Dedifferentiated amniotic fluid mesenchymal stem cell (primary cell): ENCODE data around the gene SDK2.

ENCODE experiments used
- DNase-seq: peaks from one replicate; pipeline ENCODE4 v3.0.0-alpha.2; 2016; ENCODE audit errors: extremely low spot score

The SDK2 gene

DNA sequence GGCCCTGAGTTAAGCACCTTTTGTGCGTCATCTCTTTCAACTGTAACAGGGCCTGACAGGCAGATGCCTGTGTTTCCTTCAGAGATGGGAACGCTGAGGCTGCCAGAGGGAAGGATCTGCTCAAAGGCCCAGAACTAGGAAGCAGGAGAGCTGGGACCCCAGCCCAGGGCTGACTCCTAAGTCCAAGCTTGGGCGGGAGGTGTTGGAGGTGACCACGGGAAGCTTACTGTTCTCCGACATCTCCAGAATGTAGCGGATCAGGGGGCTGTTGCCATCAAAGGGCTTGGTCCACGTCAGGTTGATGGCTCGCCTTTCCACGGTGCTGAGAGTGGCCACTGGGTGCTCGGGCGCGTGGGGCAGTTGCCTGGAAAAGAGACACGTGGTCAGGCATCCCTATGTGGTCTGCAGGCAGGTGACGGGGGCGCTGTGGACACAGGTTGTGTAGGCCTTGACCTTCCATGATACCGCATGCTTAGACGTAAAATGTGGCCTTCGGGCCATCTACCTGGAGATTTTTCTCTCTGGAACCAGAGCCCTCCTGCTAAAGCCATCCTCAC, 221.0 kb downstream of the SDK2 start:
- DNase-seq = no peak

DNA sequence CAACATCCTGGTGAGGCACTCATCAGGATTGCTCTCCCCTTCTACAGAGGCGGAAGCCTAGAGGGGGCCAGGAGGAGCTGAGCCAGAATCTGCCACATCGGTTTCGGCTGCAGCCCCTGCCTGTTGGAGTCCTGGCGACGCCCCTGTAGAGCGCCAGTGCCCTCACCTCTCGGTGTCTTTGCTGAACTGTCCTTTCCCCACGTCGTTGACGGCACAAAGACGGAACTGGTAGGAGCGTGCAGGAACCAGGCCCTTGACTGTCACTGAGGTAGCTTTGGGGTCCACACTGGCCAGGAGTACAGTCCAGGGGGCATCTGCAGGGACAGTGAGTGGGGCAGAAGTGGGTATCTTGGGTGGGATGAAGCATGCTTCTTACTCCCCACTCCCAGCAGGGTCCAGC, 222.1 kb downstream of the SDK2 start:
- DNase-seq = no peak

DNA sequence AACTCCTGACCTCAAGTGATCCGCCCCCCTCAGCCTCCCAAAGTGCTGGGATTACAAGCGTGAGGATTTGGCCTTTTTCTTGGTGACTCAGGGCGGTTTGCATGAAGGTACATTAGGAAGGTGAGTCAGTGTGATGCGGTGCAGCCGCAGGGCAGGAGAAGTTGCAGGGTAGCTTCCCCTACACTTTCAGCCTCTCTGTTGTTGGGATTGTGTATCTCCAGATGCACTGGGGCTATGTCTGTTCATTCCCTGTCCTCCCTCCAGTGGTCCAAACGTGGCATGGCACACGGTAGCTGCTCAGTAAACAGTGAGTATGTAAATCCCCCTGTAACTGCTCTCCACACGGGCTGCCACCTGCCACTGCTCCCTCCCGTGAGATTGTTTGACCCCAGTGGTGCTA, 223.3 kb downstream of the SDK2 start:
- no peak for DNase-seq

DNA sequence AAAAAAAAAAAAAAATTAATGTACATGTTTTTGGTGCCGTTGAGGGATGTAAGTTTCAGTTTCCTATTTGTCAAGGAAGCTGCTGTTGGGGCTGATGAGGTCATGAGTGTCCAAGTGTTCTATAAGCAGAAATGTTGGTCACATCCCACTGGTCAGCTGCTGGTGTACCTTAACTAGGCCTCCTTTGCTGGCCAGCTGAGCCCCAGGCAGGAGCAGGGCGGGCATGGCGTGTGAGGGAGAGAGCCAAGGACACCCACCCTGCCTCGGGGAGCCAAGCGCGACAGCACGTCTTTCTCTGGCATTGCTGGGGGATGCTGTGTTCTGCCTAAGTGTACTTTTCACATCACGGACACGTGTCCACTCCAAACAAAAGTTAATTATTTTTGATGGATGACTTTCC, 224.4 kb downstream of the SDK2 start:
- DNase-seq = no peak

DNA sequence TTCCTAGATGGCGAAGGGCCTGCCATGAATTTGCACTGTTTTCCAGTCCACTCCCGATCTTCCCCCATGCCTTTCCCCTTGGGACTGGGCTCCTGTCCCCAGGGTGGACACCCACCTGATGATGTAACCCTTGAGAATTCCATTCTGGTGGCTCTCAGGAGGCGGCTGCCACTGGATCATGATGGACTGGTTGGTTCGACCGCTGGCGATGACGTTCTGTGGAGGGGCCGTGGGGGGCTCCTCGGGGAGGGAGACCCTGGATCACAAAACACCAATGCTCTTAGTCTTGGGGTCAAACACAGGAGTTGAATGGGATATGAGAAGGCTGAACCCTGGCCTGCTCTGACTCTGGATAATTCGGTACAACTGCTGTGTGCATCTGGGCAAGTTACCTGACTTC, 225.2 kb downstream of the SDK2 start:
- DNase-seq = no peak

DNA sequence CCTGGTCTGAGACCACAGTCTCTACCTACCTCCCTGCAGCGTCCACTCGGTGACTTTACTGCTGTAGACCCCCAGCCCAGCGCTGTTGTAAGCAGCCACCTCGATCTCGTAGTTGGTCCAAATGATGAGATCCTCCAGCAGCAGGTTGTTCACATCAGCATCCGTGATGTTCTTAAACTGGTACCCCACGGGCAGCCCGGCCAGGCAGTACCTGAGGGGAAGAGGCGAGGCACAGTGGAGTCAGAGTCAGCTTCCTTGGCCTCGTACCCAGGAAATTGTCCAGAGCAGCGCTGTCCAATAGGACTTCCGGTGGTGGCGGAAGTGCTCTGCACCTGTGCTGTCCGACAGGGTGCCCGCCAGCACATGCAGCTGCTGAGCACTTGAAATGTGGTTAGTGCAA, 228.5 kb downstream of the SDK2 start:
- no peak for DNase-seq

DNA sequence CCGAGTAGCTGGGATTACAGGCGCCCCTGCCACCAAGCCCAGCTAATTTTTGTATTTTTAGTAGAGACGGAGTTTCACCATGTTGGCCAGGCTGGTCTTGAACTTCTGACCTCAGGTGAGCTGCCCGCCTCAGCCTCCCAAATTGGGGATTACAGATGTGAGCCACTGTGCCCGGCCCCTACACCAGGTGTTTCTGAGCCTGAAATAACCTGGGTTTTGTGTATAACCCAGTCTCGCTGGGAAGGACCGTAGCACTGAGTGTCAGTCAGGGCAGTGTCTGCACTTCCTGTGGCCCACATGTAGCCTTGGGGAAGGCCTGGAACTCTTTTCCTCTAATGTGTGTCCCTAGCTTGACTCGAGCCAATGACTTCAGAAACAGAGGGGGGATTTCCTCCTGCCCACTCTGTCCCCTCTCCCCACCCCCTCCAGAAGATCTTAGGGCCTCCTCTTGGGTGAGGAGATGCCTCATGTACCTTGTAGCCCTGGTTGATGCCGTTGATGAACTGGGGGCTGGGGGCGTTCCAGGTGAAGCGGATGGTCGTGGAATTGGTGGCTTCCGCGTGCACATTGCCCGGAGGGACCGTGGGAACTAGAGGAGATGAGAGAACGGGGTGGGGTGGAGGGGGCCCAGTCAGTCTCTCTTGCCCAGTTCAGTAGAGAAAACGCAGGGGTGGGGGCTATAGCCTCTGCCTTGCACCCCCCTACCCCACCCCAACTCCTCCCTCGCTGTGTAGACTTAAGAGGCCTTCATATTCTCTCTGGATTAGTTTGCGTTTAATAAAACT, 229.9 kb downstream of the SDK2 start:
- DNase-seq = no peak

DNA sequence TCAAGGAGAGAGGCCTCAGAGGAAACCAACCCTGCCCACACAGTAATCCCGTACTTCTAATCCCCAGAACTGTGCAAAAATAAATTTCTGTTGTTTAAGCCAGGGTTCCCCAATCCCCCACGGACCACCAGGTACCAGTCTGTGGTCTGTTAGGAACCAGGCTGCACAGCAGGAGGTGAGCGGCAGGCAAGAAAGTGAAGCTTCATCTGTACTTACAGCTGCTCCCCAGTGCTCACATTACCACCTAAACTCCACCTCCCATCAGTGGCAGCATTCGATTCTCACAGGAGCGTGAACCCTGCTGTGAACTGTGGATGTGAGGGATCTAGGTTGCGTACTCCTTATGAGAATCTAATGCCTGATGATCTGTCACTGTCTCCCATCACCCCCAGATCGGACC, 231.3 kb downstream of the SDK2 start:
- DNase-seq = no peak

DNA sequence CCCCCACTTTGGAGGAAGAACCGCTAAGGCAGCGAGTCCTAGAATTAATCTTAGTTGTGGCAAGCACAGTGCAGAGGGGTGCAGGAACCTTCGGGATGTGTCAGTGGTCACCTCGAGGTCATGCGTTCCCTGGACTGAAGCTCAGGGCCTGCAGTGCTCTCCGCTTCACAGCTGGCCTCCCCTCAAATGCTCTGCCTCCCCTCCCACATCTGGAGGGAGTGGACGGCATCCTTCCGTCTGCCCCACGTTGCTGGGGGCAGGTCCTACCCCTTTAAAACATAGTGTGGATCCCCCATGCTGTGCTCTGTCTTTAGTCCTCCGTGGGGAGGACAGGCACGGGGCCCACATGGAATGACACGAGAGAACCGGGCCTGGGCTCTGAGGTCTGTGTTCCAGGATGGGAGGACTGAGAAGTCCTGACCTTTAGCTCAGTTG, 232.9 kb downstream of the SDK2 start:
- DNase-seq = no peak

DNA sequence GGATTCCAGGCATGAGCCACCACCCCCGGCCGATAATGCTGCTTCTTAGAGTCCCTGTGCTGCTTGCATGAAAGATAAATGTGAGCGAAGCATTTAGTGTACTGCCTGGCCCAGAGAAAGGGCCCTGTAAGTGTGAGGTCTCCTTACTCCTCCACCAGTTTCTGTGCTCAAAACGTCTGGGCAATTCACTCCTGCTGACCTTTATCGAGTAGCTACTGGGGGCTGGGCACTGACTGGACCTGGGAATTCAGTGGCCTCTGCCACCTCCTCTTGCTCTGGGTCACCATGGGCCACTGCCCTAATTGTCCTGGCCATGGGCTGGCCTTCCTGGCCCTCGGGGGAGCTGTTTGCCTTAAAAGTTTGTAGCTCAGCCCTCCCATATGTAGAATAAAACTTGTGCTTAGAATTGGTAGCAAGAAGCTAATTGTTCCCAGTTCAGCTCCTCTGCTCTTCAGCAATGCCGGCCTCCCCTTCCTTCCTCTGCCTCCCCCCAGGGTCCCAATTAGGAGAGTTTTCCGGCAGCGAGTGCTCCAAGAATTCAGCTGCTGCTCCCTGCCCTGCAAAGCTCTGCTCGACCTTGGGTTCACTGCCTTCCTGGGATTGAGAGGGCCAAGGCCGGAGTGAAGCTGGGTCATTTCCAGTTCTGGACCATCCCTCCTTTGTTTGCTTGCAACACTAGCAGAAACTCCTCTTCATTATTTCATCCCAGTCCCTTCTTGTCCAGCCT, 233.5 kb downstream of the SDK2 start:
- no peak for DNase-seq

DNA sequence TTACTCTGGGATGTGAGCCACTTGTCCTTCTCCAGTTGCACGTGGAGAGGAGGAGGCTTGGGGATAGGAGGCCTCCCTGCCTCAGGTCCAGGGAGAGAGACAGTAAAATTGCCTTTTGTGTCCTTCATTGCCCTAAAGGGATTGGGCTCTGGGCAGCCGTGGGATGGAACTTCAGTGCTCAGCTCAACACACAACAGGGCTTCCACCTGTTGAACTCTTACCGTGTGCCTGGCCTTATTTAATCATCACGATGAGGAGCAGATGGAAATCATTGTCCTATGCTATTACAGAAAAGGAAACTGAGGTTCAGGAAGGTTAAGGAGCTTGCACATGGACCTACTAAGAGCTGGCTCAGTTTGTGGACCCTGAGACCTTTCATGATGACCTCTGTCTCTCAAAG, 240.0 kb downstream of the SDK2 start:
- no peak for DNase-seq

DNA sequence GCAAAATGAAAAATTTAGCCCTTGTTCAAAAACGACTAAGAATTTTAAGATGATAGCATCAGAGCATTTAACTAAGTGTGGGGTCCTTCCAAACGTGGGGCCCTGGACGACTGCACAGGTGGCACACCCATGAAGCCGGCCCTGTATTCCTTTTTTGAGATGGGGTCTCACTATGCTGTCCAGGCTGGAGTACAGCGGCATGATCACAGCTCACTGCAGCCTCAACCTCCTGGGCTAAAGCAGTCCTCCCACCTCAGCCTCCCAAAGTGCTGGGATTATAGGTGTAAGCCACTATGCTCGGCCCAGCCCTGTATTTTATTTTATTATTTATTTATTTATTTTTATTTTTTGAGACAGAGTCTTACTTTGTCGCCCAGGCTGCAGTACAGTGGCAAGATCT, 241.8 kb downstream of the SDK2 start:
- DNase-seq = no peak

DNA sequence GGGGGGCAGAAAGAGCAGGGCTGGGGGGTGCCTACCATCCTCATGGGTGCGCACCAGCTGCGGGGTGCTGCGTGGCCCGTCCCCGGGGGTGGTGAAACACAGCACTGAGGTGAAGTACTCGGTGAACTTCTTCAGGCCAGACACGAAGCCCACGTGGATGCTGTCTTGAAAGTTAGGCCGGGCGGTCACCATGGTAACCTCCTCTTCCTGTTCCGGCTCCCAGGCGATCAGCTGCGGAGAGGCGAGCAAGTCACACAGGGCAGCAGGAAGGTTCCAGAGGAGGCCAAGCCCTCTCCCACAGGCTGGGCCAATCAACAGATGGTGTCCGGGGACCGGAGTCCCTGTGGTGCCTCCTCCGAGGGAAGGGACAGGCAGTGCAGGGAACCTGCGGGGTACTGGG, 242.3 kb downstream of the SDK2 start:
- DNase-seq = no peak

DNA sequence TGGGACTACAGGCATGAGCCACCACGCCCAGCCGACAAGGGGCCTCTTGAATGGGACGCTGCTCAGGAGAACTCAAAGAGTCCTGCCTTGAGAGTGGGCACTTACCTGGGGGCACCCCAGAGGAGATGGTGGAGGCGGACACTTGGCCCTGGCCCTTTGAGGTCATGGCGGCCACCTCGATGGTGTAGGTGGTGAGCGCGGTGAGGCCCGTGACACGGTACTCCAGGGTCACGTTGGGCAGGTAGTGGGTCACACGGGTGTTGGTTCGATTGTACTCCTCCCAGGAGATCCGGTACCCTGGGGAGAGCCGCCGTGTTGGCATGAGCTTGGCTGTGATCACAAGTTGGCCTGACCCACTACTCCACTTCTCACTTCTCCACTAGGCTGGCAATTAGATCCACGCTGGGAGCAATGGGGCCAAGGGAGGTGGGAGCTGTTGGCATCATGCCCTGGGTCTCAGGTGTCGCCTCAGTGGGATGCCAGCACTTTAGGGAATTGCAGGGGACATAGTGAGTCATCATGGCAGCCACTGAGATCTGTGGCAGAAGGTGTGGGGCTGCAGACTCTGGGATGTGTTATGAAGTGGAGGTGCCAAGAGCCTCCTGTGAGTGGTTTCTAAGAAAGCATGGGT, 243.2 kb downstream of the SDK2 start:
- no peak for DNase-seq

DNA sequence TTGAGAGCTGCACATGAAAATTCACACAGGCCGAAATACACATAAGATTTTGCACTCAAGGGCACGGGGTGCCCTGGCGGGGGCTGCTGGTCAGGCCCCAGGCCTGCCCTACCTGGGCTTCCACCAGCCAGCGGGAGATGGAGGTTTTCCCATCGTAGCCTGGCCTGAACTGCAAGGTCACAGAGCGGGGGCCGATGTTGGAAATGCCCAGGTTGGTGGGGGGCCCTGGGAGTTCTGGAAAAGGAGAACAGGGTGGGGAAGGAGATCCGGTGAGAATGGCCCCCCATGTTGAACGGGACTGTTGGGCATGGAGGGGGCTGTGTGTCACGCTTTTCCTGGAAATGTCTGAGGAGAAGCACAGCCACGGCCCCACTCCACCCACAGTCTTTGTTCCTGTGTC, 245.2 kb downstream of the SDK2 start:
- DNase-seq = no peak

DNA sequence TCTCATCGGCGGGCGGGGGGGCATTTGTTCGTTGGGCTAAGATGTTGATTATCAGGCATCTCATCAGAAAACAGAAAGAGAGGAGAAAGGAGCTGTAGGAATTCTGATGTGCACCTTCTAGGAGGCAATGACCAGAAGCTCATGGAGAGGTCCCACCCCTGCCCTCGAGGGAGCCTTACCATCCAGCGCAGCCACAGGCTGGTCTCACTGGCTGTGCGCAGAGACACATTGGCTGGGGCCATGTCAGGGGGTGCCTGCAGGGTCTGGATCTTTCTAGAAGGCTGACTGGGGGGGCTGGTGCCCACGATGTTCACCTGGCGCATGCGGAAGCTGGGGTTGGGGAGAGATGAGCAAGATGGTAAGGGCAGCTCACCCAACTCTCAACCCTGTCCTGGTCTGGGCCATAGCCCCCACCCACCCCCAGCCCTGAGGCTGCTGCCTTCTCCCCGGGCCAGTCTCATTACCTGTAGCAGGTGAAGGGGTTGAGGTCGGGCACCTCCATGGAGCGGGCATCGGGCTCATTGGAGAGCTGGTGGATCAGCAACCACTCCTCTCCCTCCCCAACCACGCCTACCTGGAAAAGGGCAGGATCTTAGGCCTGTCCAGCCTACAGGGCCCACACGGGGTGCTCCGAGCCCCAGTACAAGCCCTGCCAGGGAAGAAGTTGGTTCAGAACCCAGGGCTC, 246.2 kb downstream of the SDK2 start:
- DNase-seq = no peak

DNA sequence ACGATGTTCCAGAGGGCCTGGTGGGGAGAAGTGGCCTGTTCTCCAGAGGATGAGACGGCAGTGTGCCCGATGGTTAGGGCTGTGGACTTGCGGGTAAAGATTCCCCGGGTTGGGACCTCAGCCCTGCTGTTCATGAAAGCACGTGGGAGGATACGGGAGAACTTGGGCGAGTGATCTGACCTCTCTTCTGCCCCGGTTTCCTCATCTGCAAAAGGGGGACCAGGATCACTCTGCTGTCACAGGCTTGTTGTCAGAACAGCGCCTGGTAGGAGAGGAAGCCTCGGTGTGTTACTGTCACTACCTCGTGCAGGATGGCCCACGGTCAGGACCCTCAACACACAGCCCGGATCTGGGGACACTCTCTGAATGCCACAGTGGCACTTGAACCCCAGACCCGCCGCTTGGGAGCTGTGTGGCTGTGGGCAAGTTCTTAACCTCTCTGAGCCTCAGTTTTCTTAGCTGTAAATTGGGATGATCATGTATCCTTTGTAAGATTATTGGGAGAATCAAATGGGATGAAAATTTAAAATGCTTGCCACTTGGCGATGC, 246.9 kb downstream of the SDK2 start:
- DNase-seq = no peak

DNA sequence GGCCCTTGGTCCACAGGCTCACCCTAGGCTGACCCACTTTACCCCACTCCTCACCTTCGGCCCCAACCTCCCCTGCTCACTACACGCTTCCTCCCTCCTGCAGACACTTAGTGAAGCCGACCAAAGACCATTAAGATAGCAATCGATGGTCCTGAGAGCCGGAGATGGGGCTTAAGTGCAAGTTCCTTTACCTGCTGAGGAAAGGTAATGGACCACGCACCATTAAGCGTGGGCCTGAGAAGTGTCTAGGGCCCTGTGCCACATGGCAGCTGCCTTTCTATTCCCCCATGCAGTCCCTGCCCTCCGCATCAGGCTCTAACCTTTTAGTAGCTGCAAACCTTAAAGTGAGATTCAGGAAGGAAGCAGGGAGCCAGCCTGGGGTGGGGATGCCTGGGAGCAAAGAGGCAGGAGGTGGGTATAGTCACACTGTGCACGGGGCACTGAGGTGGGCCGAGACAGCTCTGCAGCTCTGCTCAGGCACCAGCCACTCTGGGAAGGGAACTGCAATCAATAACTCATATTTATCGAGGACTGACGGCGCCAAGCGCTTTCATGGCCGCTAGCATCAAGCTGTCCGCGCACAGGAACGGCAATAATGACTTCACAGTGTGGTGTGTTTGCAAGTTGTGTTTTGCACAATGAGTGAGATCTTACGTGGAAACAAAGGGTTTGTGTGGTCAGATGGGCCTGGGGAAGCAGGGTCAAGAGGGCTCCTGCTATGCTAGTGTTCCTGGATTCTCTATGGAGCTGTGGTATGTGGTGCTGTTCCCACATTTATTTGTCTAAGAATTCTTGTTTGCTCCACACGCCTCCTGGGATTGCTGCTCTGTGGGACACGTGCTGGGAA, 247.6 kb downstream of the SDK2 start:
- no peak for DNase-seq

DNA sequence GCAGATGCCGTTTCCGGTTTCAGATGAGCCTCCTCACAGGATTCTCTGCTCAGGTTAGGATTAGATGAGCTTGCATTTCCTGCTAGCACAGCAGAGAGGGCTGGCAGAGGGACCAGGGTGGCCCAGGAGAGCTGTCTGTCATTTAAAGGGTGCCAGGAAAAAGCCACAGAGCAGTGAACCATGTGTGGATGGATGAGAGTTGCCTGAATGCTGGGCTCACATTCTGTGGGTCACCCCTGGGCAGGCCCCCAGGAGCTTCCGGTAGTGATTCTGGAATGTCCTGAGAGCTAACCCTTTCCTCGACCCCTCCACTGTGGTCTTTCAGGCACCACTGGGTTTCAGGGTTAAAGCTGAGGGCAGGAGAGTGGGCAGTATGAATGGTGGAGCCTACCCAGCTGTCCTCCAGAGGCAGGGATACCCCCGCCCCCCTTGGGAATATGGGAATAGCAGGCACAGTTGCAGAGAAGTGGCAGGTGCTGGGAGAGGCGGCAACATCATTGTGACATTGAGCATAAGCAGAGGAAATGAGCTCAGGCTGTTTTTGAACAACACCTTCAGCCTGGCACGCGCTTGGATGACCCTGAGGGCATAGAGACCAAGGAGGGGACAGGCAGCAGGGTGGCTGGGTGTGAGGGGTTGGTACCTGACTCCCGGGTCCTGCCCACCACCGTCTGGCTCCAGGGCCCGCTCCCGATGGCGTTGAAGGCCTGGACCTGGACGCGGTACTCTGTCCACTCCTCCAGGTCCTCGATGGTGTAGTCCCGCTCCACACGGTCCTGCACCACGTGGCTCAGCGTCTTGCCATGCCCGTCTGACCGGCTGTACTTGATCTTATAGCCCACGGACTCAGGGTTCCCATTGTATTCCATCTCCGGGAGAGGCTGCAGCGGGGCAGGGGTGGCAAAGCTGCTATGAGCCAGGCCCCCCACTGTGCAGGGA, 249.5 kb downstream of the SDK2 start:
- no peak for DNase-seq

DNA sequence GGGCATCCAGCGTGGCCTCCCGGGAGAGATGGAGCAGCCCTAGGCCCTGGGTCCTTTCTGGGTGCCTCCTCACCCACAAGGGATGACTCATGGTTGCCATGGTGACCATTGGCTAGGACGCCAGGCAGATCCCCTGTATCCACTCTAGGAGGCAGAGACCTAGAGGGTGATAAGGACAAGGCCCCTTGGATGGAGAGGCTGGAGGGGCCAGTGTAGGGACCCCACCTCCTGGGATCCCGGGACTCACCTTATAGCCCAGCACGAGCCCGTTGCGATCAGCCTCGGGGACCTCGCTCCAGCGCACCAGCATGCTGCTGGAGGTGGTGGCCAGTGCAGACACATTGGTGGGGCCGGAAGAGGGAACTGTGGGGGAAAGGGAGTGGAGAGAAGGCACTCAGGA, 250.3 kb downstream of the SDK2 start:
- DNase-seq = no peak
